Stimulated activated CD4-positive, alpha-beta T cell treated with anti-CD3 and anti-CD28 coated beads, Interleukin-12 subunit alpha, Interleukin-12 subunit beta, amount 100 ng/mL, for 24 hours (primary cell): Measurements from ENCODE around the gene SSUH2.
"Not testable (repeated sequence)": the region's sequence is repeated elsewhere in the genome, so short reads cannot be mapped to it uniquely, and the experiment has no call there.

Experiments used
- DNase-seq, 2 experiments: peaks; one replicate each; pipeline ENCODE4 v3.0.0-alpha.2; 2020; ENCODE audit warnings: low read depth in 2 of 2

The SSUH2 gene

DNA sequence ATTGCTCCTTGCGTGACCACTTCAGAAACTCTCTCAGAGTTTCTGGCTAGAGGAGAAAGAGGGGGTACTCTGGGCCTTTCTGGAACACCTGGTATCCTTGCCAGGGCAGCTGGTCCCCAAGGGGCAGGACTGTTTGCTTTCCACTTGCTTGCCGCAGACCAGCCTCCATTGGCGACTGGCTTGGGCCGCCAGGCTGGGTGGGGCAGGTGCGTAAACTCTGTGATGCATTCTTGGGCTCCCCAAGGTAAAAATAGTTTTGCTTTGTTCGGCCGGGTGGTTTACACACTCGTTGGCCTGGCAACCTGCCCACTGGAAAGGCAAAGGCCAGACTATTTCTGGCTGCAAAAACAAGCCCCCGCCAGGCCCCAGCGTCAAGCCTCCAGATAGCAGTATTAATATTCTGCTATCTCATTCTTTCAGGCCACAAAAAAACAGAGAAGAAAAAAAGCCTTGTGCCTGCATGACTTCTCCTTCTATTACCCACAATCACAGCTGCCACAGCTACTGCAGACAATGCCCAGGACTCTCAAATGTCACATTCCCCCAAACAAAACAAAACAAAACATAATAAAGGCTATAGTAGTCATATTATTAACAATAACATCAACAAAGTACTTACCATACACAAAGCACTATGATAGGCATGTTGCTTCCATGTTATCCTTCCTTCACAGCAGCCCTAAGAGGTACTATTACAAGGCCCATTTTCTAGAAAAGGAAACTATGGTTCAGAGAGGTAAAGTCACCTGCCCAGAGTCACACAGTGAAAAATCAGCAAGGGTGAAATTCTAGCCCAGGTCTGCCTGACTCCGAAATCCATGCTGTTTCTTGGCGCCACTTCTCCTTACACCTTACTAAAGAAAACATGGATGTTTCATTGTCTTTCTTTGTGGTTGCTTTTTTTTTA is 14.0 kb upstream of the SSUH2 start:
- DNase-seq = no peak

DNA sequence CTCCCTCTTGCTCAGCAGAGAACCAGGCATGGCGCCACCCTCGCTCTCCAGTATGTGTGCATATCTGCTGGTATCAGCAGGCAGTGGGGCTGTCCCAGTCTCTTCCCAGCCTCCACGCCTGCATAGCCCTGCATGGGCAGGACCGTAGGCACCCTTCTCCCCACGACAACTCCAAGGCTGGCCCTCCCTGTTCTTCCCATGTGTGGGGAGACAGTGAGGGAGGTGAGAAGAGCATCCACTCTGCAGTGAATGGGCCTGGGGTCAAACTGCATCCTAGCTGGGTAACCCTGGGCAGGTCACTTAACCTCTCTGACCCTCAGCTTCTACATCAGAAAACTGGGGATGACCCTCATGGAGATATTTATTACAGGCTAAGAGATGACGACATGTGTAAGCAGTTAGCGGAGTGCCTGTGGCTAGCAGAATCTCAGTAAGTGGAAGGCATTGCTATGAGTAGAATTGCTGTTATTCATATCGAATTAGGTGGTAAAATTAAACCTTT is 13.3 kb upstream of the SSUH2 start:
- DNase-seq = no peak

DNA sequence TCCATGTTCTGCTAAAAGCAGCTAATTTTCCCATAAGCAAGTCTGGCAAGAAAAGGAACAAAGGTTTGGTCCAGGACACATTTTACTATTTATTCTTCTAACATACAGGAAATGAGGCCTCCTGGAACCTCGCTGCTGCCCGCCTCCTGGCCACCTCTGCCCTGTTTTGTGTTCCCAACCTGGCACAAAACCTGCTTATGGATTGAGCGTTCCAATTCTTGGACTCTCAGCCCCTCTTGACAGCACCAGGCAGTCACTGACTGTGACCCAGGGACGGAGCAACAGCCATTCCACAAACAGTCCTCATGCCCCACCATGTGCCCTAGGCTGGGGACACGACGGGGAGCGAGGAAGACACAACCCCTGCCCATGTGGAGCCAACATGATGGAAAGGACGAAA is 11.6 kb upstream of the SSUH2 start:
- no peak for DNase-seq

GRCh38 chr3:8655387-8655835 is 10.8 kb upstream of the SSUH2 start:
- DNase-seq = no peak

- DNase-seq = not testable (repeated sequence)
These were observed 10.2 kb upstream of the SSUH2 start for GRCh38 chr3:8654572-8655329.

GRCh38 chr3:8653800-8654408 is 9.3 kb upstream of the SSUH2 start:
- DNase-seq = no peak

DNA sequence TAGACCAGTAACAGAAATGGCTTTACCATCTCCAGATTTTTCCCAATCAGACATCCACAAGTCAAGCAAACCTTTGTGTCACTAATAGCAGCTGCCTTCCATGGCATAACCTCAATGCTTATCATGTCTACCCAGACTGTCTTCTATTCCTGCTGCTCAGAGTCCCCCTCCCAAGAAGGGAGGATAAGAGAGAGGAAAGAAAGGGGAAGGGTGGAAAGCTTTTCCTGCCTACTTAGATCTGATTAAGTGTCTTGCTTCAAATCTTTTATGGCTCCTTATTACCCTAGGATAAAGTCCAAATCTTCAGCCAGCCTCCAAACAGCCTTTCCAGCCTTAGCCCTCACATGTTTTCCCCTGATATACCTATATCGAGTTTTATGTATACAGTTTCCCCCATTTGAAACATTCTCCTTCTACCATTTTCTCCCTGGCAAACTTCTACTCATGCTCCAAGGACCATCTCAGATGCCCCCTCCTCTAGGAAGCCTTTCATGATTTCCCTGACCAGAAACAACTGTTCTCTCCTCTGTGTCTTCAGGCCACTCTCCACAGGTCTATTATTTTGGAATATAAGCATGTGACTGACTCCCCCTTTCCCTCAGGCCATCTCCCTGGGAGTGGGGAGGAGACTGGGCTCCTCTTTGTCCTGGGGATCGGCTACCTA is 7.9 kb upstream of the SSUH2 start:
- DNase-seq = no peak

DNA sequence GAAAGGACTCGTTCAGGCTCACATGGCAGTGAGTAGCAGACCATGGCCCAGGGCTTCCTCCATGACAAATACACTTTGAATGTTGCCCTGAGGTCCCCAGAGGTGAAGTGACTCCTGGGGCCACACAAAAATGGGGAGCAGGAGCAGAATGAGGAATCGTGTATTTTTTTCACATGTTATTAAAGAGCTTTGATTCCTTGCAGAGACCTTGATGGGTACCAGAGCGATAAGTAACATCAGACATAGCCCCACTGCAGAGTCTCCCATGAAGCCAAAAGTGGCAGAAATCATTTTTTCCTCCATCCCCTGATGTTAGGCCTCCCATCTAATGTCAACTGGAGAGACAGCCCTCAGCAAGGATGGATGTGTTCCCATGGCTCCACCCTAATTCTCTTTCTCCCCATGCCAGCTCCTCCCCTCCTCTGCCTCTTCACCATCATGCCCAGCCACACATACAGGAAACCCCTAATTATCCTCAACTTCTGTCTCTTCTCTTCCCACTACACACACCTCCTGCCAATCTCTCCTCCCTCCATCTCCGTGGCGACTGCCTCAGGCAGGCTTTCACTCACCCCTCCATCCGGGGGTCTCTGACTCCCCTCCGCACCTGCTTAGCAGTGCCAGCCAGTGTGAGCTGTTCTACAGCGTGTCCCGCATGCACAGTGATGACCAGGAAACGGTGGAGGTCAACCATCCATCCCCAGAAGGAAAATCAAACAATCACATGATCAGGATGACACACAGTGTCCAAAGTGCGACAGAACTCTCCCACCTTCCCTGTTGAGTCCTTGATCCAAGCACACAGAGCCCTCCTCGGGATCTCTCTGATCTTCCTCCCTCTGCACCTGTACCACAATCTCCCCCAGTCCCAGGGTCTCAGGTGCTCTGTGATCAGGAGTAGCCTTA is 7.1 kb upstream of the SSUH2 start:
- DNase-seq = no peak

DNA sequence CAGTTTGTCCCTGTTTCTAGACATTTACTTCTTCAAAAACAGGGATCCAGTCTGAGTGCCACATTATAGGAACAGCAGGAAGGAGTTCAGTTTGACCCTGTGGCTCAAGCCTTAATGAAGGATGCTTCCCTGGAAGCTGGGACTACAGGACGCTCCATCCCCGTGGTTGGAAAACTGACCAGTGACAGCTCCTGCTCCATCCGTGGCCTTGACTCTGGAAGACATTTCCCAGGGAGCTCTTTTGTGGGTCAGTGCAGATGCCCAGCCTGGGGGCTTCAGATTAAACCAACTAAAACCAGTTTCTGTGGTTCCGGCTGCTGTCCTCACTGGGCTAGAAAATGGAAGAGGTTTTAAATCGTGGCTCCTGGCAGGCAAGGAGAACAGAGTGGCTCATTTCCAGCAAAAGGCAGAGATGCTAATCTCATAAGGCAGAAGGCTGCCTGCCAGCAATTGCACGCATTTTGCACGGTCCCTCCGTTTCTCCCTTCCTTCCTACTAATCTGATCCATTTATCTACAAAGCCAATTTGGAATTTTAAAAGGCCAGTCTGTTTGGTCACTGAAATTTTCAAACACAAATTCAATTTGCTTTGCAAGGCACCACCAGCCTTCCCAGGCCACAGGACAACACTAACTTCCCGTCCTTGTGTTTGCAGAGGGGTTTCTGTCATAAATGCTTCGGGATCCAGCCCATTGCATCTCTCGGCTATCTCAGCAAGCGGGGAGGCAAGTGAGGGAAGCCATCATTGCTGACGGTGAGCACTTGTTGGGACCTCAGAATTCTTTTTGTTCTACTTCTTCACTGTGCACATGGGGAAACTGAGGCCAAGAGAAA is 6.2 kb upstream of the SSUH2 start:
- DNase-seq = no peak

DNA sequence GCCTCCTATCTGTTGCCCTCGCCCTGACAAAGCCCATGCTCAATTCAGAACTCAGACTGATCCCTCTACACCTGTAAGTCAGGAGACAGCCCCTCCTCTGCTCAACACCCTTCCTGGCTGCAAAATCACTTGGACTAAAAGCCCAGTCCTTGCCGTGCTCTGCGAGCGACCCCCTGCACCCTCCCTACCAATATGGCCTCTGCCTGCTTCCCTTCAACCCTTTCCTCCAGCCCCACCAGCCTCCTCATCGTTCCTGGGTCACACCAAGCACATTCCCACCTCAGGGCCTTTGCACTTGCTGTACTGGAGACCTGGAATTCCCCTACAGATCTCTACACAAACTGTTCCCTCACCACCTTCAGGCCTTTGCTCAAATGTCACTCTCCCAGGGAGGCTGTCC is 5.2 kb upstream of the SSUH2 start:
- no peak for DNase-seq

GRCh38 chr3:8648909-8649741 is 4.5 kb upstream of the SSUH2 start:
- no peak for DNase-seq

DNA sequence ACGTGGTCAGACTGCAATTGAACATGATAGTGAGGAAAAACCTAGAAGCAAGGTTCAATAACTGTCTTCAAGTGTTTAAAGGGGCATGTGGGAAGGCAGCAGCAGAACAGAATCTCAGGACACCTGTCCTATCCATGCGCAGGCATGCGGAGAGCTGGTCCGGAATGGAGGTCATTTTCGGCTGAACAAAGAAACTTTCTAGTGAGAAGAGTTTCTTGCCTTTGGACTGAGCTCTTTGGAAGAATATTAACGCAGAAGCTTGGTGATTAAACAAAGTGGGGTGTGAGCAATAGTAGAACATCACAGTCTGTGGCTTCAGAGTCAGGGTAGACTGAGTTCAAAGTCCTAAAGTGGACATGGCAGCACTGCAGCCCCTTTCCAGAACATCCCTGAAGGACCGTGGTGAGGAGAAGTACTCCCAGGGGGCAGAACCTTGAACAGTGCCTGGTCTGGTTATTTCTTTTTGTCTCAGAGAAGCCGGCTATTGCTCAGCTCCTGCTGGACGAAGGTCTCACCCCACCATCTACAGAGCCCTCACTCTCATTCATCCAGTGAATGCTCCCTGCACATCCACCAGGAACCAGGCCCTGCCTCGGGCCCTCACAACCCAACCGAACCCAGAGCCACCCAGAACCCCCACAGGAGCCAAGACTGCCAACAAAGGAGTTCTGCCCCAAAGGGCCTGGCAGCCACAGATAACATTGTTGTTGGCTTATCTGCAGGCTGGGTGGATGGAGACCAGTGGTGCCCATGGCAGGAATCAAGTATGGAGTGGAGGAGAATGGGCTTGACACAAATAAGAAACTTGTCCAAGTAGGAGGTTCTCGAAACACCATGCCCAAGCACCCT is 2.8 kb upstream of the SSUH2 start:
- DNase-seq = no peak

- no peak for DNase-seq
These were observed 1.8 kb upstream of the SSUH2 start for GRCh38 chr3:8646313-8646938.

GRCh38 chr3:8645712-8646111 is 1.1 kb upstream of the SSUH2 start:
- no peak for DNase-seq

GRCh38 chr3:8643693-8644365 is 769 bp downstream of the SSUH2 start:
- no peak for DNase-seq

DNA sequence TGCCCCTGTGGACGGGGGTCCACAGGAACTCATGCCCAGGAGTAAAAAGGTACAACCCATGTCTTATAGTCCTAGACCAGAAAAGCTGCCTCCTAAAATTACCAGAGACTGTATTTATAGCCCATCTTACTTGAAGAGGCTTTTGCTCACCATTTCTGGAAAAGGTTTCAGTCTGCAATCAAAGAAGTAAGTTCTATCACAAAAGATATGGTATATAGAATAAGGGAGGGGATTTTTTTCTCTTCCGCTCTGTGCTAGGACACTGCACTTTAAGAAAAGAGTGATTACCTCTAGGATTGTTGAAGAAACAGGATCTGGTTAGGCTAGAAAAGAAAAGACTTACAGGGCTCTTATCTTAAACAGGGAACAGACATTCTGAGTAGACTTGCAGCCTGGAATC is 2.6 kb downstream of the SSUH2 start:
- no peak for DNase-seq

GRCh38 chr3:8641472-8641871 is 3.1 kb downstream of the SSUH2 start:
- DNase-seq = no peak
